Activated CD8-positive, alpha-beta T cell treated with anti-CD3 and anti-CD28 coated beads for 36 hours (primary cell): ENCODE results near the gene LAPTM5. TPM values are rescaled to one million over a fixed set of nuclear protein-coding genes. Genes with fewer than 3 reads are reported as not detected.

Experiments used
- ATAC-seq: fragments of 200-7000 bp; cut with Tn5 transposase; one replicate; pipeline ENCODE4 v1.10.0; 2021; ENCODE audit warnings: mild to moderate bottlenecking, moderate library complexity
- CTCF ChIA-PET: fragments of 350-600 bp; sonication (Branson Sonifier 250); formaldehyde crosslinking; loops from one replicate; lab custom pipeline; 2021; ENCODE audit warnings: antibody characterized with exemption; lab: Charles Lee
- POLR2A ChIA-PET: fragments of 350-600 bp; sonication (Branson Sonifier 250); formaldehyde crosslinking; loops from one replicate; lab custom pipeline; 2021; ENCODE audit warnings: antibody characterized with exemption; lab: Charles Lee
- DNase-seq: peaks from one replicate; pipeline ENCODE4 v3.0.0-alpha.2; 2020
- H3K27ac Mint-ChIP-seq: one replicate; pipeline ENCODE4 v1.8.0; 2021; ENCODE audit warnings: mild to moderate bottlenecking, mixed read lengths
- H3K27me3 Mint-ChIP-seq: one replicate; pipeline ENCODE4 v1.8.0; 2021; ENCODE audit warnings: mixed read lengths
- H3K36me3 Mint-ChIP-seq: one replicate; pipeline ENCODE4 v1.8.0; 2021; ENCODE audit warnings: low read depth, mixed read lengths
- H3K4me1 Mint-ChIP-seq: one replicate; pipeline ENCODE4 v1.8.0; 2021; ENCODE audit warnings: low read depth, mixed read lengths
- H3K4me3 Mint-ChIP-seq: one replicate; pipeline ENCODE4 v1.8.0; 2021; ENCODE audit warnings: mild to moderate bottlenecking, moderate library complexity, mixed read lengths
- H3K9me3 Mint-ChIP-seq: one replicate; pipeline ENCODE4 v1.8.0; 2021; ENCODE audit warnings: mixed read lengths
- CTCF ChIP-seq: fragments of 200-600 bp; IDR thresholded peaks from one replicate; pipeline ENCODE4 v1.8.0; 2022; ENCODE audit warnings: antibody characterized with exemption, mild to moderate bottlenecking
- intact Hi-C: fragments of 100-400 bp; cut with micrococcal nuclease; formaldehyde crosslinking; loops from one replicate; pipeline ENCODE4 v1.10.0; 2022
- total RNA-seq, 2 experiments: library from RNA; stranded (reverse); gene quantifications; one replicate each; pipeline ENCODE4 v1.2.3, GENCODE V29; 2021

Gene LAPTM5
- total RNA-seq, 2 experiments from 2014 or later = 229 to 237 TPM

- intact Hi-C loops = no loop called here
- no peak for ATAC-seq
Measured at GRCh38 chr1:30714025-30714424, 43.5 kb downstream of the LAPTM5 start.

GRCh38 chr1:30713311-30713710 is 44.3 kb downstream of the LAPTM5 start:
- peaks cover 5% of the 10 kb centered on the region for H3K4me1 Mint-ChIP-seq
- H3K27ac Mint-ChIP-seq = no peak overlapping the region
- ChIA-PET POLR2A (no interaction called here), CTCF (no interaction called here)
- peaks cover 5% of the 10 kb centered on the region for H3K9me3 Mint-ChIP-seq
- TF ChIP-seq CTCF = no peak
- no peak for ATAC-seq
- intact Hi-C loops = no loop called here
- H3K27me3 Mint-ChIP-seq = no peaks in the 10 kb centered on the region
- no peak overlapping the region for H3K4me3 Mint-ChIP-seq
- peaks cover 17% of the 10 kb centered on the region for H3K36me3 Mint-ChIP-seq
- DNase-seq = no peak

More at GRCh38 chr1:30714025-30714424, 43.5 kb downstream of the LAPTM5 start:
- no peak for DNase-seq
- TF ChIP-seq CTCF = no peak
- Mint-ChIP-seq H3K4me3 (no peak overlapping the region), H3K9me3 (peaks cover 5% of the 10 kb centered on the region), H3K4me1 (peaks cover 5% of the 10 kb centered on the region), H3K27ac (no peak overlapping the region), H3K36me3 (peaks cover 17% of the 10 kb centered on the region), H3K27me3 (no peaks in the 10 kb centered on the region)
- ChIA-PET CTCF (interaction anchor here (1.6 to 1.7 kb wide), 2 partner anchors 10 to 32 kb away, joined by 3 to 5 read pairs; no protein-coding TSS in a partner anchor), POLR2A (no interaction called here)

GRCh38 chr1:30712583-30712982 is 45.0 kb downstream of the LAPTM5 start:
- Mint-ChIP-seq H3K36me3 (peaks cover 17% of the 10 kb centered on the region), H3K9me3 (peaks cover 5% of the 10 kb centered on the region), H3K27ac (no peak overlapping the region), H3K4me1 (peaks cover 3% of the 10 kb centered on the region), H3K4me3 (no peak overlapping the region), H3K27me3 (peaks cover 1% of the 10 kb centered on the region)
- ChIA-PET POLR2A (interaction anchor here (1.3 kb wide), 1 partner anchor 27 kb away, joined by 3 read pairs; no protein-coding TSS in a partner anchor), CTCF (no interaction called here)
- intact Hi-C loops = no loop called here
- ATAC-seq = no peak
- no peak for TF ChIP-seq CTCF
- no peak for DNase-seq

GRCh38 chr1:30710407-30710806 is 47.2 kb downstream of the LAPTM5 start:
- DNase-seq (no peak), ATAC-seq (no peak)
- no peak overlapping the region for H3K27ac Mint-ChIP-seq
- TF ChIP-seq CTCF = no peak
- H3K9me3 Mint-ChIP-seq = peaks cover under 1% of the 10 kb centered on the region
- no peak overlapping the region for H3K4me3 Mint-ChIP-seq
- peaks cover 1% of the 10 kb centered on the region for H3K27me3 Mint-ChIP-seq
- CTCF ChIA-PET = no interaction called here
- POLR2A ChIA-PET = no interaction called here
- intact Hi-C loops = no loop called here
- H3K36me3 Mint-ChIP-seq = peaks cover 5% of the 10 kb centered on the region
- H3K4me1 Mint-ChIP-seq = no peaks in the 10 kb centered on the region

- DNase-seq (no peak), ATAC-seq (no peak)
- intact Hi-C loops = no loop called here
- no peaks in the 10 kb centered on the region for H3K9me3 Mint-ChIP-seq
- H3K27me3 Mint-ChIP-seq = peaks cover 1% of the 10 kb centered on the region
- H3K4me1 Mint-ChIP-seq = no peaks in the 10 kb centered on the region
- no peak overlapping the region for H3K27ac Mint-ChIP-seq
- CTCF ChIA-PET = interaction anchor here (1.1 to 1.7 kb wide), 6 partner anchors 8 to 328 kb away, joined by 5 to 8 read pairs (median 6); no protein-coding TSS in a partner anchor
- POLR2A ChIA-PET = no interaction called here
- no peak overlapping the region for H3K4me3 Mint-ChIP-seq
- no peaks in the 10 kb centered on the region for H3K36me3 Mint-ChIP-seq
- TF ChIP-seq CTCF = no peak
Measured at GRCh38 chr1:30708361-30708728, 49.2 kb downstream of the LAPTM5 start.
